Stimulated activated CD4-positive, alpha-beta T cell treated with anti-CD3 and anti-CD28 coated beads, TNF-alpha, amount 100 ng/mL, for 48 hours (primary cell): ENCODE data around the gene PRR5L.

Source experiments
- DNase-seq, 3 donors: peaks; one replicate each; pipeline ENCODE4 v3.0.0-alpha.2; 2020; ENCODE audit warnings: low read depth in 3 of 3

The PRR5L gene

DNA sequence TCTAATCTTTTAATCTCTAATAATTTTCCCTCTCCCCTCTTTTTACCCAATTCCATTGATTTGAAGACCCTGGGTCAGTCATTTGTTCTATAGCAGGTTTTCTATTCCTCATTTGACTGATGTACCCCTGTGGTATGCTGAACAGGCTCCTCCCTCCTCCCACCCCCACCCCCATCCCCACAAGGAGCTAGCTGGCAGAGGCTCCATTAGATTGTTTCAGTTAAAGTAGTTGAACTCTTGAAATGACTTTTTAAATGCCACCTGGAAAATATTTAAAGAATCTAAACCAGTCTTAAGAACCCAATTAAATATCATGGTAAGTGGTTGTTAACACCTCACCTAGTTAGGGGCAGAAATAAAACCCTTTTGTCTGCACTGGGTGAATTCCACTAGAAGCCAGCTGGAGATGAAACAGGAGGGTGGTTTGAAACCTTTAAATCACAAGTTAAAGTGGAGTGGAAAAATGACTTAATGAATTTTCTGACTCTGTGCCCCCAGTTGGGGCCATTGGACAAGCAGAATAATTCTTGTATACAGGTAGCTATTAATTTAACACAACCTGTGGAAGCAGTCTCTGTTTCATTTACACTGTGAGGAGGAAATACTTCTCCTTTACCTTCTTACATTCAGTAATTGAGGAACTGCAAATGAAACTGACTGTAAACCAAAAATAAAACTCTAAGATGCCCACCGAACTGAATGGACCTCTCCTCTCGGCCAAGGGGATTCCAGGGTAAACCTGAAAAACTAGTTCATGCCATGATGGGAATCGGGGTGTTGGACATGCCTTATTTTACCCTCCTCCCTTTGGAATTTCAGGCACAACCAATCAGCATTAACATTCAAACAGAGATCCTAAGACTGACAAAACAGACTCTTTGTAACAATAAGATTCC is 30.7 kb downstream of the PRR5L start:
- DNase-seq = no peak

DNA sequence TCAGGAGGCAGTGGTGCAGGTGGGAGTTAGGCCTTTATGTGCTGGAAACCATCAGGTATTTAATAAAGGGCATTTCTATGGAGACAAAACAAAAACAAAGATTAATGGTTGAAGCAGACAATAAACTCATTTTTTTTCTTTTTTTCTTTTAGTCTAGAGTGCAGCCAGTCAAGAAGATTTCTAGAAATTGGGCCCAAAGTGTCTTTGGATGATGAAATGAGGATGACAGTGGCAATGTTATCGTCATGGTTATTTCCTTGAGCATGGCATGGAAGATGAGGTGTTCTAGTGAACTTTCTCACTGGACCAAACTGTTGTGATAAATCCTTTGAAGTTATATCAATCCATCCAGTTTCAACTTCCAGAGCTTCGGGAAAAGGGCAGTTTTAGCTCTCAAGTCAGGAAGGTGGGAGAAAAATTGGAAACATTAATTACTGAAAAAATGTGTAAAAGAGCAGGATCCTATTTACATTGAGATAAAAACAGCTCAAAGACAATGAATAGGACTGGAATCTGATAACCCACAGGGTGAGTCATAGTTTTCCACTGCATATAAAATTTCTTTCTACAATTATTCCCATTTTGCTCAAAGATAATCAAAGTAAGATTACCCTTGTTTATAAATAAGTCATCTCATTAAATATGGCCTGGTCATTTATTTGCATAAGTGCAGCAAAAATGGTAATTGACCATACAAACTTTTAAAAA is 33.0 kb downstream of the PRR5L start:
- no peak for DNase-seq

DNA sequence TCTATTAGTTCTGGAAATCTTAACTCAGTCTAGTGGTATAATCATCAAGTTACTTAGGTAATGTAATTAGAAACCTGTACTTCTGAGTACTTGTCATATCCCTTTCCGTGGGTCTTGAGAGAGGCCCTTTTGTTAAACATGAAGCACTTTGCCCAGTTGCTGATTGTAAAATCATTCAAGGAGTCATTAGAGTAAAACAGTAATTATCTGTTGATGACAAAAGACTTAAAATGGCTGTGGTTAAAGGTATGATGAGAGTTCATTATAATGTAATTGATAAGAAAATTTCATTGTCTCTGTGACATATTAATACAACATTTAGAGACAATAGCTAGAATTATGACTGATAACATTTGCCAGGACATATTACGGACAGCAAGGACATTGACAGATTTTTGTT is 34.3 kb downstream of the PRR5L start:
- DNase-seq = no peak

DNA sequence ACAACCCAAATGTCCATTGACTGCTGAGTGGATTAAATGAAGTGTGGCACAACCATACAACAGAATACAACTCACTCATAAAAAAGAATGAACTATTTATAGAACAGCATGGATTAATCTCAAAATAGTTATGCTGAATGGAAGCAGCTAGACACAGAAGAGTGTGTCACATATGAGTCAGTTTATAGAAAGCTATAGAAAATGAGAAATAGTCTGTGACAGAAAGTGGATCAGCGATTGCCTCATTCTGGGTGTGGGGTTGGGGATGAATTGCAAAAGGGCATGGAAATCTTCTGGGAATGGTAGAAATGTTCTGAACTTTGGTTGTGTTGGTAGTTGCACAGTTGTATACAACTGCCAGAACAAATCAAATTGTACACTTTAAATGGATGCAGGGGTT is 37.4 kb downstream of the PRR5L start:
- DNase-seq = no peak

DNA sequence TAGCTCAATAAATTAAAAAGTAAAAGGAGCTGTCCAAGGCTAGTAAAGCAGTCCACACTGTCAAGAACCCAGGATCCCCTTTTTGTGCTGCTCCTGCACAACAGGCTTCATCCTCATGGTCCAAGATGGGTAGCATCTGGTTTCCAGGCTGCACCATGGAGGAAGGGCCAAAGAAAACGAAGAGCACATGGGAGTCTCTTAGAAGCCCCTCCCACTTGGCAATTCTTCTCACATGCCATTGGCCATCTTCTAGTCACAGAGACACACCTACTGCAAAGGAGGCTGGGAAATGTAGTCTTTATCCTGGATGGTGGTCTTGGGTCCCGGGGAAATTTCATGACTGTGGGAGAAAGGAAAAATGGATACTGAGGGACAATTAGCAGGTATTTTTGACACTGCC is 37.8 kb downstream of the PRR5L start:
- no peak for DNase-seq

DNA sequence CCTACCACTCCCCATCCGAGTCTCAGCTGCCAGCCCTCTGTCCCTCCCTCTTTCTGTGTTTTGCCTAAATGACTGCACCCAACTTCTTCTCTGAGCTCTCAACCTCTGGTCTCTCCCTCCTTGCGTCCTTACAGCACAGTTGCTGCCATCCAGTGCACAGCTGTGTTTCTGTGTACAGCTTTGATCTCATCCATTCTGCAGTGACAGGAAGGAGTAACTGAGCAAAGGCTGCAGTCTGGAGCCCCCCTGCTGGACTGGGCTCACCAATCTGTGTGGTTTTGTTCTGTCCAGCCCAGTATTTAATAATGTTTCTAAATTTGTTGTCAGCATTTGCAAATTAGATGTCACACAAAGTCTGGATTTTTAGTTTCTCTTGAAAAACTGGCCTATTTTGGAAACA is 43.8 kb downstream of the PRR5L start:
- no peak for DNase-seq

DNA sequence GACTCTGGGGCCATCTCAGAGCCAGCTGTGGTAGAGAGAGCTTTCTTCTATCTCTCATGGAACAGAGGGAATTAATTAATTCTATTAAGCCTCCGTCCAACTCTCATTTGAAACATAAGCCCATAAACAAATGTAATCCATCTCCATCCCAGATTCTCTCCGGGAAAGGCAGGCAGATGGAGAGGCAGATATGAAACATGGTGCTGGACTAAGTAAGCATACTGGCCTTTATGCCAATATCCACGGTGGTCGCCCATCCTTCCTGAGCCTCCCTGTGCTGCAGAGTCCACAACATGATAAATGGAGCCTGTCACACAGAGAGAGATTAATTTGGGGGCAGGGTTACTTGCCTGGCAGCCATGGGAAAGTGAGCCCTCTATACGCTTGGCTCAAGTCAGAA is 44.8 kb downstream of the PRR5L start:
- no peak for DNase-seq

DNA sequence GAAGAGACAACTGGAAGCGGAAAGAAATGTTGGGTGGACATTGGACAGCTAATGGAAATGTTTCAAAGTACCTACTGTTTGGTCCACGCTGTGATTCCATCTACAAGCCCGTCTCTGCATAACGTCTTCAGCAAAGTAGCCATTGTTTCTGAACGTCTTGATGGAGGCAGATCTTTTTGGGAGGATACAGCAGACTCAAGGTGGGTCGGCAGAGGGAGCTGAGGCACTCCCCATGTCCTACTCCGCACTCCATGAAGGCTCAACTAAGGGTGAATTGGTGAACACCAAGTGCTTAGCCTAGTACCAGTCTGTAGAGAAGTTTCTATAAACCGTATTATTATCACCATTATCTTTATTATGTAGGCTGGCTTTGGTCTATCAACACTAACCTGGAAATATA is 45.8 kb downstream of the PRR5L start:
- DNase-seq = no peak

DNA sequence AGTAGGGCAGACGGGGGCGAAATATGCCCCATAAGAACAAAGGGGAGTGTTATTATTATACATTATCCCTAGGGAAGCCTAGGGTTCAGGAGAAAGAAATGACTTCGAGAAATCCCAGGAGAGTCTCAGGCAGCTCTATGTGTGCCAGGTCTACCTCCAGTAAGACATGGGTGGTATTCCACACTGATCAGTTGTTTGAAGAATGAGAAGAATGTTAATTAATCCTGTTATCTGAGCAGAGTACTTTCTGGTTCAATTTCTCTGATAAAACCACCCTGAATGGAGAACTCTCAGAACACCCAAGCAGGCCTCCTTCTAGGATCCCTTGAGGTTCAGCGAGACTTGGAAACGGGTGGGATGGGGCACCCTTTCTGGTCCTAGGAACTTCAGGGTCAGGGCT is 46.2 kb downstream of the PRR5L start:
- DNase-seq = no peak

DNA sequence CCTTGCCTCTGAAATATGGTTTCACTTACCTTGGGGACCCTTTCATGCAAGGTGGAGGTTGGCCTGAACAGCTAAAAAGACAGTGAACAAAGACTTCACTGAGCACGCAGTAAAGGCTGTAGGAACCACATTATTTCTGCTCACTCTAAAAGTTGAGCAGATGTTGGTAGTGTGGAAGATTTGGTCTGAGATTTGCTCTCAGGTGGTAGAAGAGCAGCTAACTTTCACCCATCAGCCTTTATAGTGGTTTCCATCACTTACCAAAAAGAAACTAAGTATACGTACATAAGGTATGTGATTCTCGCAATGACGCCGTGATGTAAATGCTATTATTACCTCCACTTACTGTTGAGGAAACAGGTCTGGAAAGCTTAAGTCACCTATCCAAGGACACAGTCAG is 47.3 kb downstream of the PRR5L start:
- DNase-seq = no peak

DNA sequence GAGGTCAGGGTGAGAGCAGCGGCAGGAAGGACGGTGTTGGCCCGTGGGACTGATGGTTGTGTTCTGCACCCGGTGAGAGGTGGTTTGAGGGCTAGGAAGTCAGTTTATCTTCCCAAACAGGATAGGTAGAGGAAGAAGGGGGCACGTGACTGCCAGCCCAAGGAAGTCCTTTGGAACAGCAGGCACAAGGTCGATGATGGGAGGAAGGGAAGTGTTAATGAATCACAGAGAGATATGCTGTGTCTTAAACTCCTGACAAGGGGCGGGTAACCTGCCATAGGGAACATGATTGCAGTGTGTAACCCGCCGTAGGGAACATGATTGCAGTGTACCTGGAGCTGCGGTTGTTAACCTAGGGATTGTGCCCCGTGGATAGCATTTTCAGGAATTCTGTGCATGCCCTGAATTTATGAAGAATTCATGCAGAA is 49.0 kb downstream of the PRR5L start:
- DNase-seq = no peak

DNA sequence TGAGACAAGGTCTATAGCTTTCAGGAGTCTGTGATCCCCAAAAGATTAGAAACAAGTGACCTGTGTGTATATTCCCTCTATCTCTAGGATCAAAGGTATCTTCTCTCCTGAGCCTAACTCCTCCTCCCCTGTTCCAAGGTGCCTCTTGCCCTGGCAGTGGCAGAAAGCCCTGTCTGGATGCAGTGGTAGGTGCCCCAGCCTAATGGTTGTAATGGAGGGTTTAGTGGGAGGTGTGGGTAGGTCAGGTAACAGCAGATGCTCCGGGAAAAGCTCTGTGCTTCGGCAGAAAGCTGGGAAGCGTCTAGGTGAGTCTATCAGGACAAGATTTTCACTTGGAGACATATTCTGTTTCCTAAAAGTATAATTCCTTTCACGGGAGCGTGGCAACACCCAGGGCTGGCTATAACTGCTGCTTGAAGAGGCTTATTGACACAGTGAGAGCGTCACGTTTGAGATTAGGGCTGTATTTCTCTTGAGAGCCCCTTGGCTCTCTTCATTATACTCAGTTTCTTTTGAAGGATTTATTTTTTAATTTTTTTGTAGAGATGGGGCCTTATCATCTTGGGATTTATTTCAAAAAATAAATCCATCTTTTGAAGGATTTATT is 49.5 kb downstream of the PRR5L start:
- no peak for DNase-seq

DNA sequence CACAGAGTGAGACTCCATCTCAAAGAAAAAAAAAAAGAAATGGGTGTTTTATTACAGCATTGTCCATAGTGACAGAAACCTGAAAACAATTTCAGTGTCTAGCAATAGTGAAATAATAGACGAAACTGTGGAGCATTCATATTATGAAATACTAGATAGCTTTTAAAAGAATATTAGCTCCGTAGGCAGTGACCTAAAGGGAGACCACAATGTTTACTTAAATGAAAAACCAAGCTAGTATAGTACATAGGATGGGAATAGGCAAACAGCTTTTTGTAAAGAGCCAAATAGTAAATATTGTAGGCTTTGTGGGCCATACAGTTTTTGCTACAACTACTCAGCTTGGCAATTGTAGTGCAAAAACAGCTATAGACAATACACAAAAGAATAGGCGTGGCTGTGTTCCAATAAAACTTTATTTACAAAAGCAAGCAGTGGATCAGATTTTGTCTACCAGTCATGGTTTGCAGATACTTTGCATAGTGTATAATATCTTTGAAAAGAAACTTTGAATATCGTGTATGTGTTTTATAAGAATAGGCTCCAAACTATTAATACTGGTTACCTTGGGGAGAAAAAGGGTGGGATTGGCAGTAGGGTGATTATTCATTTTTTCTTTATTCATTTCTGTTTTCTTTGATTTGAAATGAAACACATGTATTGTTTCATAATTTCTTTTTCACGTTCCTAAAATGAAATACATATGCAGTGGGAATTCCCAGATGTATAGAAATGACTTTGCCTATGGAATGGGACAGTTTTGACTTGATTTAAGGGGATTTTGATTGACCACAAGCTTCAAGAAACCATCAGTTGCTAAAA is 50.7 kb downstream of the PRR5L start:
- no peak for DNase-seq

DNA sequence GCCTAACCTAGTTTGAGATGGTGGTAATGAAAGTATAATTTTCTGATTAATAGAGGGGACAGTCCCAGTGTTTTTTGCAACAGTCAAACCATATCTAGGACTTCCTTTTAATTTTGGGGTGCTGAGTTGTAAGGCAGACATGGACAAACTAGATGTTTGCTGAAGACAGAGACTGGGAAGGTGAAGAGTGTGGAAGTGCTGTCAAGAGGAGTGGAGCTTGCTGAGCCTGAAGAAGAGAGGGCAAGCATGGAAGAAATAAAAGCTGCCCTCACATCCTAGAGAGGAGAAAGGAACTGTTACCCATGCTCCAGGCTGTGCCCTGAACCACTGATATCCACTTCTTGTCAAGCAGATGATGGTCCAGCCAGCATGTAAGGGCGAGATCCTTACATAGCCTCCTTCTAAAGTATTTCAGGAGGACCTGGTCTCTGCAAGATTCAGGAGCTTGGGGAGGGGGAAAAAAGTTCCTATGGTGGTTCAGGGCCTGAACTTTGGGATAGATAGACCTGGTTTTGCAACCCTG is 51.4 kb downstream of the PRR5L start:
- no peak for DNase-seq

DNA sequence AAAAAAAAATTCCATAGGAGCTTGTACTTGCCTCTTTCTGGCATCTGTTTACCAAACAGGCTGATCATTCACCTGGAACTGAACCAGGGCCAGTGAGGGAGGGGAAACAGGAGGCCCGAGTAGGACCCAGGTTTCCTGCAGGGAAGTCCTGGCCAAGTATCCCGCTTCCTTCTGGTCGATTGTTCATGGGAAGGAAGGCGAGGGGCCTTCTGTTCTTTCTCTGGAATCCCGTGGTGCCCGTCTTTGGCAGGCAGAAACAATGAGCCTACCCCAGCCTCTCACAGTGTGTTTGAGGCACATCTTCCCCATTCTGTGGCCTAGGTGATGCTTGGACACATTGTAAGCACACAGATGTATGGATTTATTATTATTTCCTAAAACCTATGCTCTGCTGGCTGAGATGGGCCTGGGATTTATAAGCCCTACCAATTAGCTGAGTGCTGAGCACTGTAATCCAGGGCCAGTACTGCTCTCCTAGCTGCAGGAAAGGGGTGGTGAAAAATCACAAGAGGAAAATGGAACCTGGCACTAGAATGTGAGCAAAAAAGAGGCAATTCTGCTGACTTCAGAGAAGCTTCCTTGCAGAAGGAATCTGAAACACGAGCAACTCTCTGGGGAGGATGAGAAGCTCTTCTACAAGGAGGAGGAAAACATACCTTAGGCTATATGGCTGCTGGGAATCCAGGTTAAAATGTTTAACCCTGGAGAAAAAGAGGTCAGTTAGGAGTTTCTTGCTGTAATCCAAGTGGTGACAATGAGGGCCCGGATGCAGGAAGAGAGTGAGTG is 53.5 kb downstream of the PRR5L start:
- no peak for DNase-seq

DNA sequence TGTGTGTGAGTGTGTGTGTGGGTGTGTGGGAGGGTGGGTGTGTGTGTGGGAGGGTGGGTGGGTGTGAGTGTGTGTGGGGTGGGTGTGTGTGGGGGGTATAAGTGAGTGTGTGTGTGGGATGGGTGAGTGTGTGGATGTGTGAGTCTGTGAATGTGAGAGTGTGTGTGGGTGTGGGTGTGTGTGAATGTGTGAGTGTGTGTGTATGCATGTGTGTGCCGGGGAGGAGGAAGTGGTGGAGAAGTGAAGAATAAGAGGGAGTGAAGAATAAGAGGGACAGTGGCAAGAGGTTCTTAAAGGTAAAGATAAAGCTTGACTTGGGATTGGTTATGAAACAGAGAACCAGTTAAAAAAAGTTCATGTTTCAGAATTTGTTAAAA is 54.0 kb downstream of the PRR5L start:
- DNase-seq = no peak

DNA sequence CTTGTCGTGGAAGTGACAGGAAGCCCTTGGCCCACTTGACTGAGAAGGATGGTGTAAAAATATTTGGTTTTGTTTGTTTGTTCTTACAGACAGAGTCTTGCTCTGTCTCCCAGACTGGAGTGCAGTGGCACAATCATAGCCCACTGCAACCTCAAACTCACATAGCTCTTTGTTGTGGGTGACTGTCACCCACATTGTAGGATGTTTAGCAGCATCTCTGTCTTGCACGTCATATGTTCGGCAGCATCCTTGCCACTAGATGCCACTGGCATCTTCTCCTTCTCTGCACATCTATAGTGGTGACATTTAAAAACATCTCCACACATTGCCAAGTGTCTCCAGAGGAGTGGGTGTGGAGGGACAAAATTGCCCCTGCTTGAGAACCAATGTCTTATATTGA is 56.8 kb downstream of the PRR5L start:
- DNase-seq = peak in 2 of 3 donors; percentile 5 to 20

DNA sequence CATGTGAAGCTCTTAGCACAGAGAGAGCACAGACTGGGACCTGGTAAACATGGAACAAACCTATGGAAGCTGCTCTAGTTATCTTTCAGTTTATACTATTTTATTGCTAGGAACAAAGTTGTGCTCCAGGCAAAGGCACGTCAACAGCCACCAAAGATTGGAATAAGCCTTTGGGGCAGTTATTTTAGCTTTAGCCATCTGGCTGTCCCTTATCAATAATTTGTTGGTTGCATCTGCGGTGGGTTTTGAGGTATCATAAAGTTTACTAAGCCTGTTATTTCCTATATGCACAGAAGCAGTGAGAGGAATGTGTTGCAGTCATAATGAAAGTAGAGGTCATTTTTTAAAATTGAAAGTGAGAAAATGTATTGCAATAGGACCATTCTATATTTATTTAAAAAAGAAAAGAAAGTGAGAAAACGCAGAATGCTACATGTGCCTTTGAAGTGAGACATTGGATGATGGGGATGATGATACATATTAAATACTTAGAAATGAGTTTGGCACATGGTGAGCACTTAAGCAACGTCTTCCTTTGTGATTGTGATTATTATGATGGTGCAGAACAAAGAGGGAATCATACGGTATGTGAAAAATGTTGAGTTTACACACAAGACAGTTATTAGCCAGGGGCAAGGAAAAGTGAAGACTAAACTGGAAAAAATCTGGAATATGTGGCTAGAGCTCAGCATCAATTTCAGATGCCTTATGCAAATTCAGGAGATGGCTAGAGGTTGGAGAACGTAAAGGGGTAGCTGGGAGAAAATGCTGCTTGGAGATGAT is 58.3 kb downstream of the PRR5L start:
- no peak for DNase-seq

DNA sequence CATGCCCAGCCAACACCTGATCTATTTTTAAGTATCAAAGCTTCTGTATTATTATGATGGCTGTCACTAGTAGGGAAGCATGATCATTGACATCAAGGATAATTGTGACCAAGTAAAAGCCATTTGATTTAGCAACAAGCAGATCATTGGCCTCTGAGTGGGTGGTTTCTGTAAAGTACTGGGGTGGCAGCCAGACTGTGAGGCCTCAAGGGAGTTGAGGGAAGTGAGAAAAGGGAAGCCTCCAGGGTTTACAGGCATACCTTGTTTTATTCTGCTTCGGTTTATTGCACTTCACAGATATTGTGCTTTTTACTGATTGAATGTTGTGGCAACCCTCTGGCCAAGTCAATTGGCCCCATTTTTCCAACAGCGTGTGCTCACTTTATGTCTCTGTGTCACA is 60.1 kb downstream of the PRR5L start:
- no peak for DNase-seq

DNA sequence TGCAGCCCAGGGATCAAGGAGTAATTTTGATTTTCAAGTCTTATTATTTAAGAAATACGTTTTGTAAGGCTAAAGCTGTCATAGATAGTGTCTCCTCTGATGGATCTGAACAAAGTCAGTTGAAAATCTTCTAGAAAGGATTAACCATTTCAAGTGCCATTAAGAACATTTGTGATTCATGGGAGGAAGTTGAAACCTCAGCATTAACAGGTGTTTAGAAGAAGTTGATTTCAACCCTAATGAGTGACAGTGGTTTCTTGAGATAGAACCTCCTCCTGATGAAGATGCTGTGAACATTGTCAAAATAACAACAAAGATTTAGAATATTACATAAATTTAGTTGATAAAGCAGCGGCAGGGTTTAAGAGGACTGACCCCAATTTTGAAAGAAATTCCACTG is 61.7 kb downstream of the PRR5L start:
- DNase-seq = no peak
